Measurements from ENCODE around the gene ZNF680.
"Not testable (repeated sequence)": the region's sequence is repeated elsewhere in the genome, so short reads cannot be mapped to it uniquely, and the experiment has no call there.

The ZNF680 gene

DNA sequence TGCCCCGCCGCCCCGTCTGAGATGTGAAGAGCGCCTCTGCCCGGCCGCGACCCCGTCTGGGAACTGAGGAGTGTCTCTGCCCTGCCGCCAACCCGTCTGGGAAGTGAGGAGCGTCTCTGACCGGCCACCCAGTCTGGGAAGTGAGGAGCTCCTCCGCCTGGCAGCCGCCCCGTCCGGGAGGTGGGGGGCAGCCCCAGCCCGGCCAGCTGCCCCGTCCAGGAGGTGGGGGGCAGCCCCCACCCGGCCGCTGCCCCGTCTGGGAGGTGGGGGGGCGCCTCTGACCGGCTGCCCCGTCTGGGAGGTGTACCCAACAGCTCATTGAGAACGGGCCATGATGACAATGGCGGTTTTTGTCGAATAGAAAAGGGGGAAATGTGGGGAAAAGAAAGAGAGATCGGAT, 8.7 kb downstream of the ZNF680 start:
- DNase-seq: not testable (repeated sequence)

GRCh38 chr7:64551375-64552142, 11.3 kb downstream of the ZNF680 start:
- DNase-seq: no peak

- DNase-seq: no peak
These were observed 18.9 kb downstream of the ZNF680 start for GRCh38 chr7:64544010-64544409.

GRCh38 chr7:64541438-64542359, 21.2 kb downstream of the ZNF680 start:
- DNase-seq: no peak

DNA sequence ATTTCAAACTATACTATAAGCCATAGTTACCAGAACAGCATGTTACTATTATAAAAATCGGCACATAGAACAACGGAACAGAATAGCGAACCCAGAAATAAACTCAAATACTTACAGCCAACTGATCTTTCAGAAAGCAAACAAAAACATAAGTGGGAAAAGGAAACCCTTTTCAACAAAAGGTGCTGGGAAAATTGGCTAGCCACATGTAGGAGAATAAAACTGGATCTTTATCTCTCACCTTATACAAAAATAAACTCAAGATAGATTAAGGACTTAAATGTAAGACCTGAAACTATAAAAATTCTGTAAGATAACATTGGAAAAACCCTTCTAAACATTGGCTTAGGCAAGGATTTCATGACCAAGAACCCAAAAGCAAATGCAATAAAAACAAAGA, 29.1 kb downstream of the ZNF680 start:
- DNase-seq: no peak

- DNase-seq: no peak
These were observed 34.1 kb downstream of the ZNF680 start for GRCh38 chr7:64528770-64529169.

GRCh38 chr7:64521409-64521984, 41.4 kb downstream of the ZNF680 start:
- DNase-seq: no peak

GRCh38 chr7:64516451-64516850, 46.4 kb downstream of the ZNF680 start:
- peak in 1 of 2 experiments; percentile 1 for DNase-seq

DNA sequence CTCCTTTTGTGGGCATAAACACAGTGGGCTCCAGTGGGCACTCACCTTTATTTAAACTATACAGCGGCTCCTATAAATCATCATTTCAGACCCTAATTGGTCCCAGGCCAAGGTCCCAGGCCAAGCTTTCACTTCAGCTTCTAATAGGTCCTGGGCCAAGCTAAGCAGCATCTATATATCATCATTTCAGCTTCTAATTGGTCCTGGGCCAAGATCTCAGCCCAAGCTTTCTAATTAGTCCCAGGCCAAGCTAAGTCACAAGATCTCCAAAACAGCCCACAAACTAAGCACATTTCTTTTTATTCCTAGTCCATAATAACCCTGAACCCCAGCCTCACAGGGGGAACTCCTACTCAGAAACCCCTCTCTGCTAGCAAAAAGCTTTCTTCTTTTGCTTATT, 47.1 kb downstream of the ZNF680 start:
- DNase-seq: peak; percentile 0 to 49

GRCh38 chr7:64515330-64515729, 47.5 kb downstream of the ZNF680 start:
- no peak for DNase-seq

DNA sequence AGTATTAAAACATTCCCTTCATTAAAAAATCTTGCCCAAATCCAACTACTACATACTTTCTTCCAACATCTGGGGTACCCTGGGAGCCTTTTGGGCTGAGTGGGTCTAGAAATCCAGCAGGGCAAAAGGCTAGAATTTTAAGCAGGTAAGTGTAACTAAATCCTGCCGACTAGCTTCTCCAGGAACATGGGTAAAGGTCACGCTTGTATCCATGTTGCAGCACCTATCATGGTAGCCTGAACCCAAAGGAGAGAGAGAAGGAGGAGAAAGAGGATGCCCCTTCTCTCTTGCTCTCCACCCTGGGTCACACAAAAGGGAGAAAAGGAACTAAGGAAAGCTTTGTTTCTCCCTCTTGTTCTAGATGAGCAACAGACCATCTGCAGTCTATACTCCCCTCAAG, 53.3 kb downstream of the ZNF680 start:
- DNase-seq: no peak

- peak in 1 of 2 experiments; percentile 33 for DNase-seq
These were observed 58.2 kb downstream of the ZNF680 start for GRCh38 chr7:64504581-64505120.

DNA sequence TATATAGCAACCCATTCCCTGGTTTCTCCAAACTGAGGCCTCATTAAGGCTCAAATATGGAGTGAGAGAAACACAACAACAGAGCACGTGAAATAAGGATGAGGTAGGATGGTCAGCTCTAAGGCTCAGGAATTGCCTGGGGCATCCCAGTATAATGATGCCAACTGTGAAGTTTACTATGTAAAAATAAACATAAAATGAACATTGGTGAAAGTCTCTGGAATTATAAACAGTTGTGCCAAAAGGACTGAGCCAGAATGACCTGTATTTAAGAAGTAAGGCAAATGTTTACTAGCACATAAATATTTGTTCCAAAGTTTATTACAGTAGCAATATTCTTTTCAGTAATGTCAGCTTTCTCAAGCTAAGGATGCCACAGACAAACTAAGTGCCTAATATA, 64.6 kb downstream of the ZNF680 start:
- DNase-seq: no peak

GRCh38 chr7:64494912-64495461, 67.9 kb downstream of the ZNF680 start:
- DNase-seq: no peak

- no peak for DNase-seq
These were observed 77.2 kb downstream of the ZNF680 start for GRCh38 chr7:64485623-64486022.

All from NCI-H446 (cell line).